ENCODE measurements around the gene TLR8. TPM values are rescaled to one million over a fixed set of nuclear protein-coding genes. Genes with fewer than 3 reads are reported as not detected.

Gene TLR8
- total RNA-seq, 6 experiments from 2014 or later: not detected

GRCh38 chrX:12954981-12955380, 48.6 kb downstream of the TLR8 start:
- H3K4me3 Mint-ChIP-seq: no peak overlapping the region
- no peak for DNase-seq
- H3K27ac Mint-ChIP-seq: no peak overlapping the region; the same call in 1 of the 2 replicates
- H3K36me3 Mint-ChIP-seq (ENCODE audit: low read depth): no peaks in the 10 kb centered on the region
- TF ChIP-seq CTCF (IDR thresholded peaks at IDR 0.05): no peak
- H3K27me3 Mint-ChIP-seq (ENCODE audit: insufficient read depth): no peaks in the 10 kb centered on the region
- H3K4me1 Mint-ChIP-seq (ENCODE audit: low read depth): peaks cover 33% of the 10 kb centered on the region
- H3K9me3 Mint-ChIP-seq: no peaks in the 10 kb centered on the region

- Mint-ChIP-seq H3K4me1 (ENCODE audit: low read depth) (peaks cover 27% of the 10 kb centered on the region), H3K4me3 (no peak overlapping the region), H3K9me3 (no peaks in the 10 kb centered on the region), H3K27ac (peak overlapping the region; percentile 88), H3K27me3 (ENCODE audit: insufficient read depth) (no peaks in the 10 kb centered on the region), H3K36me3 (ENCODE audit: low read depth) (no peaks in the 10 kb centered on the region)
- TF ChIP-seq CTCF (IDR thresholded peaks at IDR 0.05): no peak
- DNase-seq: peak; percentile 31
Measured at GRCh38 chrX:12955882-12956703, 49.7 kb downstream of the TLR8 start.

- DNase-seq: peak; percentile 11
- TF ChIP-seq CTCF (IDR thresholded peaks at IDR 0.05): no peak
- H3K4me3 Mint-ChIP-seq: peak overlapping the region; percentile 22; the same call in 1 of the 2 replicates
- no peaks in the 10 kb centered on the region for H3K9me3 Mint-ChIP-seq
- H3K4me1 Mint-ChIP-seq (ENCODE audit: low read depth): peaks cover 35% of the 10 kb centered on the region
- no peaks in the 10 kb centered on the region for H3K27me3 Mint-ChIP-seq (ENCODE audit: insufficient read depth)
- no peaks in the 10 kb centered on the region for H3K36me3 Mint-ChIP-seq (ENCODE audit: low read depth)
- H3K27ac Mint-ChIP-seq: peak overlapping the region; percentile 88
Measured at GRCh38 chrX:12956704-12957534, 50.5 kb downstream of the TLR8 start.

GRCh38 chrX:12958059-12958458, 51.6 kb downstream of the TLR8 start:
- TF ChIP-seq CTCF (IDR thresholded peaks at IDR 0.05): no peak
- Mint-ChIP-seq H3K4me3 (no peak overlapping the region), H3K4me1 (ENCODE audit: low read depth) (peaks cover 36% of the 10 kb centered on the region), H3K27ac (no peak overlapping the region), H3K9me3 (no peaks in the 10 kb centered on the region), H3K27me3 (ENCODE audit: insufficient read depth) (no peaks in the 10 kb centered on the region), H3K36me3 (ENCODE audit: low read depth) (no peaks in the 10 kb centered on the region)
- DNase-seq: no peak

- no peaks in the 10 kb centered on the region for H3K9me3 Mint-ChIP-seq
- no peak overlapping the region for H3K27ac Mint-ChIP-seq
- peaks cover 36% of the 10 kb centered on the region for H3K4me1 Mint-ChIP-seq (ENCODE audit: low read depth)
- H3K27me3 Mint-ChIP-seq (ENCODE audit: insufficient read depth): no peaks in the 10 kb centered on the region
- TF ChIP-seq CTCF (IDR thresholded peaks at IDR 0.05): no peak
- no peak overlapping the region for H3K4me3 Mint-ChIP-seq
- no peak for DNase-seq
- H3K36me3 Mint-ChIP-seq (ENCODE audit: low read depth): no peaks in the 10 kb centered on the region
Measured at GRCh38 chrX:12958461-12958860, 52.0 kb downstream of the TLR8 start.

Data from HFFc6 (cell line).